Thyroid gland (tissue), 4 donors: ENCODE measurements around the gene DGUOK.

Experiments
- POLR2A ChIP-seq, 2 donors: fragments of 450-650 bp; IDR thresholded peaks; one replicate each; pipeline ENCODE4 v1.6.1; 2017; ENCODE audit warnings: antibody characterized with exemption in 2 of 2, mild to moderate bottlenecking in 2 of 2, moderate library complexity in 1 of 2
- TF ChIP-seq, protein P1 (sequence below), 6 experiments: fragments of 200-600 bp in 3 of 6; fragments of 450-650 bp in 3 of 6; sonication (generic) in 3 of 6; IDR thresholded peaks; one replicate each; pipeline ENCODE4 v1.5.1; 2016 to 2019; ENCODE audit warnings: antibody characterized with exemption in 6 of 6, mild to moderate bottlenecking in 2 of 6, inconsistent platforms in 1 of 6, moderate library complexity in 1 of 6

GRCh38 chr2:73977466-73977865, 50.8 kb downstream of the DGUOK start:
- TF ChIP-seq, protein P1, sequence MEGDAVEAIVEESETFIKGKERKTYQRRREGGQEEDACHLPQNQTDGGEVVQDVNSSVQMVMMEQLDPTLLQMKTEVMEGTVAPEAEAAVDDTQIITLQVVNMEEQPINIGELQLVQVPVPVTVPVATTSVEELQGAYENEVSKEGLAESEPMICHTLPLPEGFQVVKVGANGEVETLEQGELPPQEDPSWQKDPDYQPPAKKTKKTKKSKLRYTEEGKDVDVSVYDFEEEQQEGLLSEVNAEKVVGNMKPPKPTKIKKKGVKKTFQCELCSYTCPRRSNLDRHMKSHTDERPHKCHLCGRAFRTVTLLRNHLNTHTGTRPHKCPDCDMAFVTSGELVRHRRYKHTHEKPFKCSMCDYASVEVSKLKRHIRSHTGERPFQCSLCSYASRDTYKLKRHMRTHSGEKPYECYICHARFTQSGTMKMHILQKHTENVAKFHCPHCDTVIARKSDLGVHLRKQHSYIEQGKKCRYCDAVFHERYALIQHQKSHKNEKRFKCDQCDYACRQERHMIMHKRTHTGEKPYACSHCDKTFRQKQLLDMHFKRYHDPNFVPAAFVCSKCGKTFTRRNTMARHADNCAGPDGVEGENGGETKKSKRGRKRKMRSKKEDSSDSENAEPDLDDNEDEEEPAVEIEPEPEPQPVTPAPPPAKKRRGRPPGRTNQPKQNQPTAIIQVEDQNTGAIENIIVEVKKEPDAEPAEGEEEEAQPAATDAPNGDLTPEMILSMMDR (IDR thresholded peaks at IDR 0.05), result no peak
- TF ChIP-seq POLR2A (IDR thresholded peaks at IDR 0.05), result no peak
